Effector CD8-positive, alpha-beta T cell (primary cell): Measurements from ENCODE around the gene BHMT.

ENCODE experiments used
- DNase-seq: peaks from one replicate; lab custom pipeline; 2025; lab: John Stamatoyannopoulos, UW
- total RNA-seq, 4 experiments: gene quantifications; one replicate each; lab custom pipeline; 2026; lab: John Stamatoyannopoulos, UW

BHMT gene
- 0 reads per million in 4 experiments for total RNA-seq

DNA sequence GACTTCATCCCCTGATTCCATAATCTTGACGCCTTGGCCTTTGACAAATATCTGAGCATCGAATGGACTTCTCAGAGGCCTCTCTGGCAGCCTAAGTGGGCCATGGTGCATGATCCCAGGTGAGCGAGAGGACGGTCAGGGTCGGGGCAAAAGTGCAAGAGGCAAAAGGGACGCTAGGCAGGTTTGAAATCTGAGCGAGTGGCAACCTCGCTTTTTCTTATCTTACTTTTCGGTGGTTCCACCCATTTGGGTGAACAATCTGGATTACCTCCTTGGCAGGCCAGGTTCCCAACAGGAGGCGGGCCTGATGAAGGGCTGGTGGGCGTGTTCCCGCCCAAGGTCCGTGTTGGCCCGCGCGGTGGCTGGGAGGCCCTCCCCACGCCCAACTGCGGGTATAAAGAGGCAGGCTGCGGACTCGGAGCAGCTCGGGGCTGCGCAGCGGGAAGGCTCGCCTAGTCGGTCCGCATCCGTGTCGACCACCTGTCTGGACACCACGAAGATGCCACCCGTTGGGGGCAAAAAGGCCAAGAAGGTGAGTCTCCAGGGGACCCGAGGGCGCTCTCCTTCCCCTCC is at the start of gene BHMT:
BHMT (plus strand) TSS at position 423 of the 573 bp plus-strand sequence; CDS start at position 500, 77 bp downstream.
- no peak for DNase-seq

DNA sequence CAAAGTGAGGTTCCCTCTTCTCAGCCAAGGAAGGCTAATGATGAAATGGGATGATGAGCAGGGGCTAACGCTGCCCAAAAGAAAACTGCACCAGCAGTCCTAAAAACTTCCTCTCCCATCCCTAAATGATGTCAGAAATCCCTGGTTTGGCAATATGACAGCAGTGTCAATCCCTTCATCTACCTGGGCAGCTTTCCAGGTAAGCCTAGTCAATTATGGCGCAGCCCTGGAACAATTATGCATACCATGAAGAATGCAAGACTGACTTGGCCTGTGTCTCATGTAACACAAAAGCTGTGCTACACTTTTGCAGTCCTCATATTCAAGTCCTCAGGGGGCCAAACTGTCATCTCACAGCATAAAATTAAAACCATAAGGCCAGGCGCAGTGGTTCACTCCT is 49.2 kb upstream of the BHMT start:
- DNase-seq, result no peak

GRCh38 chr5:79069488-79070349 is 41.9 kb upstream of the BHMT start, which contains the start of the genes BHMT2 and DMGDH:
Gene BHMT2, plus strand, starts transcription at chr5:79069767. Its CDS starts 16 bp downstream, at chr5:79069783.
Gene DMGDH, minus strand, starts transcription at chr5:79069674. Its CDS starts 54 bp downstream, at chr5:79069620.
- no peak for DNase-seq

DNA sequence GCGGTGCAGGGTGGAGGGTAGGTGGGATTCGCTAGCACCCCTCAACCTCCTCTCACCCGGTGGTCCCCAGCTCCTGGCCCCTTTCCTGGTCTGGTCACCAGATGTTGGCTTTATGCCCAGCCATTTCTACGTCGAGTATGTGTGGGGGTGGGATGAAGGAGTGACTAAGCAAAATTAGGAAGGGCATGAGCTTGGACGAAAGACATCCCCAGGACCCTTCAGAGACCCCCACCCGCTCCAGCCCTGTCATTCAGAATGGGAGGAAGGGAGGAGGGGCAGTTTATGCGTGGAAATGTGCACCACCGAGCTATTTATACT is 41.3 kb upstream of the BHMT start:
- DNase-seq, result no peak

GRCh38 chr5:79074641-79075040 is 37.0 kb upstream of the BHMT start:
- DNase-seq, result no peak

DNA sequence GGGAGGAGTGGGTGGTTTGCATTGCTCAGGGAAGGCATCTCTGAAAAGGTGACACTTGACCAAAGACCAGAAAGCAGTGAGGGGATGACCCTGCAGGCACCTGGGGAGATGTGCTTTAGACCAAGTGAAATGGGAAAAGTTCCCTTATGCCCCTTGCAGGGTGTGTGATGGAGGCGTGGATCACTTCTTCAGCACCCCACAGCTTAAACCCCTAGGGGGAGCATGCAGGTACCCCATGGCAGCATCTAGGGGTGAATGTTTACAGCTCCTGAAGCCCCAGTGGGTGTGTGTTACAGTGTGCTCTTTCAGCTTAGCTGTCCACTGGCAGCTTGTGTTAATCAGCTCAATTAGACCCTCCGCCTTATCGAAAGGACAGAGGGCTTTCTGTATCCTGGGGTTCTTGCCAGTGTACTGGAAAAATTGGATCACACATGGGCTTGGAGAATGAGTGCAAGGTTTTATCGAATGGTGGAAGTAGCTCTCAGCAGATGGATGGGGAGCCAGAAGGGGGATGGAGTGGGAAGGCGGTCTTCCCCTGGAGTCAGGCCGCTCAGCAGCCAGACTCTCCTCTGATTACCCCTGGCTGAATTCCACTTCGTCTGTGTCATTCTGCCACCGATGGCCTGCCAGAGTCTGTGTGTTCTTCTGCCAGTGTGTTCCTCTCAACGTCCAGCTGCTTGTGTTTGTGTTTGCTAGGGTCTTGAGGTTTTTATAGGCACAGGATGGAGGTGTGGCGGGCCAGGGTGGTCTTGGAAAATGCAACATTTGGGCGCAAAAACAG is 35.8 kb upstream of the BHMT start:
- no peak for DNase-seq

DNA sequence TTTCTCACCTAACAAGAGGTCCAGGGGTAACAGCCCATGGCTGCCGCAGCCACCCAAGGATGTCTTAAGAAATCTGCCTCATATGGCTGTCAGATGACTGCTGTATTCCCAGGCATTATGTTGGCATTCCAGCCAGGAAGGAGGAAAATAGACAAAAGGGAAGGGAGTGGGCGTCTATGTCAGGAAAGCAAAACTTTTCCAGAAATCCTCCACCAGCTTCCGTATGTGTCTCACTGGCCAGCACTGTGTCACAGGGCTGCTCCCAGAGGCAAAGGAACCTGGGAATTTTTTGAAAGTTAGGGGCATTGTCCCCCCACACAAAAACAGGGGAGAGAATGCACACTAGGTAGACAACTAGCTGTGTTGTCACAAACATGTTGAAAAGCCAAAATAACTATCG is 34.8 kb upstream of the BHMT start:
- DNase-seq, result no peak

GRCh38 chr5:79077680-79078365 is 33.8 kb upstream of the BHMT start:
- no peak for DNase-seq

DNA sequence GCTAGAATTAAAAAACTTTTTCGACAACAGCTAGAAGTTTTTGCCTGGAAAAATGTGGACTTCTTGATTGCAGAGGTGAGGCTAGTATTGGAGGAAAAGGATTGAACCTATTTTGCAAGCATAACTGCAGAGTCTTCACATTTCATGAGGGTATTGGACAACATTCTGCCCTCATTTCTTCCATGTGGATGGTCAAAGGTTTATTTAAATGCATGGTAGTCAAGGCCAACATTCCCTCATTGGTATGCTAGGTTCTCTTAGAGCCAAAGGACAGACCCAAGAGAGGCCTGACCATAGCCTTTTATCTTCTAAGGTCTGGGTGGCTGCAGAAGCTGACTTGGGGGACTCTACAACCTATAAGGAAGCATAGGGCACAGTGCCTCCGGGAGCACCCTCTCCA is 30.8 kb upstream of the BHMT start:
- DNase-seq, result no peak

DNA sequence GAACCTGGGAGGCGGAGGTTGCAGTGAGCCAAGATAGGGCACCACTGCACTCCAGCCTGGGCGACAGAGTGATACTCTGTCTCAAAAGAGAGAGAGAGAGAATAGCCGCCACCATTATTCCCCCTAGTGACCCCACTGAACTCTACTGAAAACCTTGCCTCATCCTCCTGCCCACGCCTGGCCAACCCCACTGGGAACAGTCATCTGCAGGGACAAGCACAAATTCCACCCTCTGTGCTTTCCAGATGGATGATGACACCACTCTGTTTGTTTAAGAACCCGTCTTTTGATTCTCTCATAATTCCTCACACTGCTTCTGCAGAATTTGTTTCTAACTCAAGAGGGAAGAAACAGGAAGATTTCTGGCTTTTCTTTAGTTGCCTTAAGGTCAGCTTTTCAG is 29.8 kb upstream of the BHMT start:
- DNase-seq, result no peak

DNA sequence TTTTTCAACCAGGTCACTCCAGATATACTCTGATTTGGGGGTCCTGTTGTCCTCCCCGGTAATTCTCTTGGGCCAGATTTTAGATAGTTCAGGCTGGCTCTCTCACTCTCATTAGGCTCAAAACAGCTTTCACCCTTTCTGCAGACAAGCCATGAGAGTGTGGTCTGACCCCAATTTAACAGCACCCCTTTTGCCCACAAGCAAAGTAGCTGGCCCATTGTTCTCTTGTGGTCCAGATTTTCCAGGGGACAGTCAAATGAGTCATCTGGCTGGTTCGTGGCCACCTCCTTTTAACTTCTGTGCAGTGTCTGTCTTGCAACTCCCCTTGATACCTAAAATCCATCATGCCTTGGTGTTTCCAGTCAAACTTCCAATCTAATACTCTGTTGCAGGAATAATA is 25.5 kb upstream of the BHMT start:
- DNase-seq, result no peak

GRCh38 chr5:79088507-79088906 is 23.1 kb upstream of the BHMT start:
- DNase-seq, result no peak

DNA sequence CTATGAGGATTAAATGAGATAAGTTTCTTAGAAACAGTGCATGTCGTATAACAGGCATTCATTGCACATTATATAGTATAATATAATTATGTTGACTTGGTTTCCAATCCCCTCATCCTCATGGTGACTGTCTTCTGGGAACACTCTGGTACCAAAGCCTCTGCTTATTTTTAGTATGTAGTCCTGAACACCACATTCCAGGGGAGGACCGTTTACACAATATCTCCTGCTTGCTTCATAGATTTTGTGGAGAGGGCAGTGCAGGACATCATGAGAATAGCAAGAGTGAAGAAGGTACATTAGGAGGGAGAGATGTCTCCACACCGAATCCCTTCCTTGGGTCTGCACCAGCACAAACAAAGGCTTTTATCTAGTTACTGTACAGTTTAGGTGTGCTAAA is 20.5 kb upstream of the BHMT start:
- no peak for DNase-seq

GRCh38 chr5:79093762-79094161 is 17.8 kb upstream of the BHMT start:
- DNase-seq, result no peak

DNA sequence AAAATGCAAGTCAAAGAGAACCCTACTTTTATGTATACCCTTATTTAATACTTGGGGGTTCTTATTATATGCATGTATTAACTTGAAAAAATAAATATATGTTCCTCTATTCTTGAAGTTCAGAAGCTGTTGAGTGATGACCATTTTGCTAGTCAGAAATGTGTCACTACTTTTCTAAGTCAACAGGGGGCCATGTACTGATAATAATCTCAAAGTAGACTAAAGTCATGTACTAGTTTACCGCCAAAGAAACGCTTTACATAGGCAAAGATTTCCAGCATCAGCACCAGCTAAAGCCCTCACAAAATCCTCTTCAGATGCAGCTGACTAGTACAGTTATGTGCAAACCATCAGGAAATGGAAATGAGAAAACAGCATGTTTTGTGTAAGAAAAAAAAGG is 5.7 kb upstream of the BHMT start:
- DNase-seq, result no peak

GRCh38 chr5:79107020-79107796 is 4.4 kb upstream of the BHMT start:
- no peak for DNase-seq

- no peak for DNase-seq
These were observed 3.5 kb upstream of the BHMT start for GRCh38 chr5:79108086-79108485.

DNA sequence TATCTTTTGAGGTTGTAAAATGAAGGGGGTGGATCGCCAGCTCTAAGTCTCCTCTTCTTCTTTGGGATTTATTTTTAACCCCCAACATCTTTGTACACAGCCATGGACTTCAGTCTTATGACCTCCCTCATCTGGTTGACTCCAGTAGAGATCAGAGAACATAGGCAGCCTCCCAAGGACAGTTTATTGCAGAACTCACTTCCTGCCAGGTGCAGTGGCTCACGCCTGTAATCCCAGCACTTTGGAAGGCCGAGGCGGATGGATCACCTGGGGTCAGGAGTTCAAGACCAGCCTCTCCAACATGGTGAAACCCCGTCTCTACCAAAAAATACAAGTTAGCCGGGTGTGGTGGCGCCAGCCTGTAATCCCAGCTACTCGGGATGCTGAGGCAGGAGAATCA is 2.8 kb upstream of the BHMT start:
- no peak for DNase-seq

GRCh38 chr5:79109527-79110492 is 1.8 kb upstream of the BHMT start:
- DNase-seq, result no peak
